ENCODE data around the gene P2RX1.
"Not testable (repeated sequence)": the region's sequence is repeated elsewhere in the genome, so short reads cannot be mapped to it uniquely, and the experiment has no call there.

Gene P2RX1

DNA sequence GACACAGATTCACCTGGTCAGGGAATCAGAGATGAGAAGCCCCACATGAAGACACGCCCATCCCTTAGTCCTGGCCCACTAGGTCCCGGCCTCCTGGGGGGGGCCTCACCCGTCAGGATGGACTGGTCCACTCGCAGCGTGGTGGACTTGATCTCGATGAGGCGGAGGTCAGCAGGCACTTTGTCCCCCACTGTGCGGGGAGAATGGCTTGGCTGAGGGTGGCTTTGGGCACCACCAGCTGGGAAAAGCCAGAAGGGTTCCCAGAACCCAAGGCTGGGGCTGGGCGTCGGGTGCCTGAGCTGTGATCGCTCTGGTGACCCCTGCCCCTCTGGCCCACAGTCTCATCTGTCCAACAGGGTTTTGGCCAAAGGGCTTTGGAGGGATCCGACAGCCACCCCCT lies 34.3 kb upstream of the P2RX1 start:
- no peaks in the 10 kb centered on the region for H3K27me3 ChIP-seq (ENCODE audit: control insufficient read depth, insufficient read depth, low read length)
- peaks cover 3% of the 10 kb centered on the region for H3K4me1 ChIP-seq (ENCODE audit: control insufficient read depth, insufficient read depth, low read length)
- H3K9ac ChIP-seq (ENCODE audit: low read depth, low read length), result no peak overlapping the region
- H3K4me2 ChIP-seq (ENCODE audit: low read length), result no peak overlapping the region
- no peaks in the 10 kb centered on the region for H3K36me3 ChIP-seq (ENCODE audit: insufficient read depth, low read length)
- H3K9me3 ChIP-seq (replicated peaks; ENCODE audit: low read length), result no peaks in the 10 kb centered on the region
- no peak overlapping the region for H3K4me3 ChIP-seq (ENCODE audit: low read length)

DNA sequence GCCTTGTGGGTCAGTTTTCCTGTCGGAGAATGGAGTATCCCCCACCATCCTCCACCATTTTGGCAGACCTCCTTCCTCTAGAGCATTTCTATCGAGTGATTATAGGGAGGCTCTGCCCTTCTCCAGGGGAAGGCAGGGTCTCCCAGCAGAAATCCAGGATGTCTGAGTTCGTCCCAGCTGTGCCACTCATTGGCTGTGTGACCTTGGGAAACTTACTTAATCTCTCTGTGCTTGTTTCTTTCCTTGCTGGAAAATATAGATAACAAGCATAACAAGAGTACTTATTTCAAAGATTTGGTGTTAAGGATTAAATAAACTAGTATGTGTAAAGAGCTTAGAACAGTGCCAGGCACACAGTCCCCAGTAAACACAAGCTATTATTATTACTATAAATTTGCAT lies 33.2 kb upstream of the P2RX1 start:
- Histone ChIP-seq H3K36me3 (ENCODE audit: insufficient read depth, low read length) (no peaks in the 10 kb centered on the region), H3K4me2 (ENCODE audit: low read length) (no peak overlapping the region), H3K9me3 (replicated peaks; ENCODE audit: low read length) (no peaks in the 10 kb centered on the region), H3K4me1 (ENCODE audit: control insufficient read depth, insufficient read depth, low read length) (peaks cover 5% of the 10 kb centered on the region), H3K9ac (ENCODE audit: low read depth, low read length) (no peak overlapping the region), H3K27me3 (ENCODE audit: control insufficient read depth, insufficient read depth, low read length) (no peaks in the 10 kb centered on the region), H3K4me3 (ENCODE audit: low read length) (no peak overlapping the region)

DNA sequence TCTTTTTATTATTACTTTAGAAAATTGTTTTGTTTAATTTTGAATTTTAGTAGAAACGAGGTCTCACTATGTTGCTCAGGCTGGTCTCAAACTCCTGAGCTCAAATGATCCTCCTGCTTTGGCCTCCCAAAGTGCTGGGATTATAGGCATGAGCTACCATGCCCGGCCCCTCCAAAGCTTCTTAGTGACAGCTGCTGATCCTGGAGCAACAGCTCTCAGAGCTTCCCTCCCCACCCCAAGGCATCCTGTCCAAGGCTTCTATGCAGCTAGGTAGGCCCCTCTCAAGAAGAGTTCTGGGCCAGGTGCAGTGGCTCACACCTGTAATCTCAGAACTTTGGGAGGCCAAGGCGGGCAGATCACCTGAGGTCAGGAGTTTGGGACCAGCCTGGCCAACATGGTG lies 32.3 kb upstream of the P2RX1 start:
- H3K4me1 ChIP-seq (ENCODE audit: control insufficient read depth, insufficient read depth, low read length); H3K36me3 ChIP-seq (ENCODE audit: insufficient read depth, low read length): not testable (repeated sequence)

DNA sequence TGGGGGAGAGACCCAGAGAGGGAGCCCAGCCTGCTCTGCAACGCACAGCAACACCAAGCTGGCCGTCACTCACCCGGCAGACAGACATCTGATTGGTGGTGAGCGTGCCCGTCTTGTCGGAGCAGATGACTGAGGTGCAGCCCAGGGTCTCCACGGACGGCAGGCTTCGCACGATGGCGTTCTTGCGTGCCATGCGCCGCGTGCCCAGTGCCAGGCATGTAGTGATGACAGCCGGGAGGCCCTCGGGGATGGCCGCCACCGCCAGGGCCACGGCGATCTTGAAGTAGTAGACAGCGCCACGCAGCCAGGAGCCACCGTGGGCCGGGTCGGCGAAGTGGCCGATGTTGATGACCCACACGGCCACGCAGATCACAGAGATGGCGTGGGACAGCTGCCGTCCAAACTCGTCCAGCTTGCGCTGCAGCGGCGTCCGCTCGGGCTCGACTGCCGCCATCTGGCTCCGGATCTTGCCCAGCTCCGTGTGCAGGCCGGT lies 31.1 kb upstream of the P2RX1 start:
- Histone ChIP-seq H3K36me3 (ENCODE audit: insufficient read depth, low read length) (no peaks in the 10 kb centered on the region), H3K9me3 (replicated peaks; ENCODE audit: low read length) (no peaks in the 10 kb centered on the region), H3K4me1 (ENCODE audit: control insufficient read depth, insufficient read depth, low read length) (peaks cover 9% of the 10 kb centered on the region), H3K4me3 (ENCODE audit: low read length) (no peak overlapping the region), H3K27me3 (ENCODE audit: control insufficient read depth, insufficient read depth, low read length) (no peaks in the 10 kb centered on the region), H3K4me2 (ENCODE audit: low read length) (no peak overlapping the region), H3K9ac (ENCODE audit: low read depth, low read length) (no peak overlapping the region)

More for the DNA sequence above, 32.3 kb upstream of the P2RX1 start:
- not testable (repeated sequence) for H3K9me3 ChIP-seq (replicated peaks; ENCODE audit: low read length); H3K9ac ChIP-seq (ENCODE audit: low read depth, low read length); H3K27me3 ChIP-seq (ENCODE audit: control insufficient read depth, insufficient read depth, low read length); H3K4me2 ChIP-seq (ENCODE audit: low read length); H3K4me3 ChIP-seq (ENCODE audit: low read length)

DNA sequence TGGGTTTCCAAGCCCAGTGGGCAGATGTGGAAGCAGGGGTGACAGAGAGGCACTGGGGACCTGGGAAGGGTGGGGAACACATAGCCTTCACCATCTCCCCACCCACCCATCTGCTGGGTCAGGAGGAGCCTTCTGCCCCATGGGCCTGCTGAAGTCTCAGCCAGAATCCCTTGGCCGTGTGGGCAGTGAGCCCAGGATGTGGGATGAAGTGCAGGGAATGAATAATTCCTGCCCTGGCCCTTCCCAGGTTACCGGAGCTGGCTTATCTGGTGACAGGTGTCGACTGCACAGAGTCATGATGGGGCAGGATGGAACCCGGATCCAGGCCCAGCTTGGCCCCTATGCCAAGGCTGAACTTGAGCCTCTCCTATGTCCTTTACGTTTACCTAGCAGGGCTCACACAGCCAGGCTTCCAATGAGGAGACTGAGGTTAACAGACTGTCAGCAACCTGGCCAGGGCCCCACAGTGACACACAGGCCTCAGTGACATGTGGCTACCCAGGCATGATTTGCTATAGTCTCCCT lies 30.5 kb upstream of the P2RX1 start:
- Histone ChIP-seq H3K36me3 (ENCODE audit: insufficient read depth, low read length) (no peaks in the 10 kb centered on the region), H3K4me3 (ENCODE audit: low read length) (no peak overlapping the region), H3K9ac (ENCODE audit: low read depth, low read length) (no peak overlapping the region)

DNA sequence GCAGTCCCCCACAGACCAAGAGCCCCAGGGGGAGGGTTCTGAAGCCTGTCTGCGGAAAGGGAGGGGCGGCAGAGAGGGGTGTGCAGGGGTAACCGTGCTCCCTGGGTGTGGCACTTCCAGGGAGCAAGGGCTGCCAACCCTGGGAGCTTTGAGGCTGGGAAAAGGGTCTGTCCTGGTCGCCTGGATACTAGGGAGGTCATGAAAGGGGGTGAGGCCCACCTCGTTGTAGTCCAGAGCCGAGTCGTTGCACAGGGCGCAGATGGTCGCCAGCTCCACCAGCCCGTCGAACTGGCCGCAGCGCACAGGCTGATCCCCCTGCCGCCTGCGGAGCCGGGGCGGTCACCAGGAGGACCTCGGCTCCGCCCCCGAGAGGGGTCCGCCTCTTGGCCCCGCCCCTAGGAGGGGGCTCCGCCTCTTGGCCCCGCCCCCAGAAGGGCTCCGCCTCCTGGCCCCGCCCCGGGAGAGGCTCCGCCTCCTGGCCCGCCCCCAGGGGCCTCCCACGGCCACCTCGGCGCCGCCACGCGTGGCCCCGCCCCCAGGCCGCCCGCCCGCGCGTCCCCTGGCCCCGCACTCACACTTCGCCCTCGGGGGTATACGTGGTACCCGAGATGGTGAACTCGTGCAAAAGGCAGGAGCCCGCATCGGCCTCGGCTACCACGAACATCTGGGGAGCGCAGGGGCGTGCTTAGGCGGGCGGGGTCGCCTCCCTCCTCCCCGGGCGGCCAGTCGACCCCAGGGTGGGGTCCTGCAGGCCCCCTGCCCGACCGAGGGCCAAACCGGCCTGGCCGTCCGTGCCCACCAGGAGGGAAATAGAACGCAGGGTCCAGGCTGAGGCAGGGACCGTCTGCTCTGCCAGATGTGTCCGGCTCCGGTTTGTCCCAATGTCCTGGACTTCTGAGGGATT lies 28.5 kb upstream of the P2RX1 start:
- H3K4me3 ChIP-seq (ENCODE audit: low read length), result peak overlapping the region; percentile 64

More for the DNA sequence above, 30.5 kb upstream of the P2RX1 start:
- Histone ChIP-seq H3K4me2 (ENCODE audit: low read length) (no peak overlapping the region), H3K9me3 (replicated peaks; ENCODE audit: low read length) (no peaks in the 10 kb centered on the region), H3K27me3 (ENCODE audit: control insufficient read depth, insufficient read depth, low read length) (no peaks in the 10 kb centered on the region), H3K4me1 (ENCODE audit: control insufficient read depth, insufficient read depth, low read length) (peaks cover 9% of the 10 kb centered on the region)

DNA sequence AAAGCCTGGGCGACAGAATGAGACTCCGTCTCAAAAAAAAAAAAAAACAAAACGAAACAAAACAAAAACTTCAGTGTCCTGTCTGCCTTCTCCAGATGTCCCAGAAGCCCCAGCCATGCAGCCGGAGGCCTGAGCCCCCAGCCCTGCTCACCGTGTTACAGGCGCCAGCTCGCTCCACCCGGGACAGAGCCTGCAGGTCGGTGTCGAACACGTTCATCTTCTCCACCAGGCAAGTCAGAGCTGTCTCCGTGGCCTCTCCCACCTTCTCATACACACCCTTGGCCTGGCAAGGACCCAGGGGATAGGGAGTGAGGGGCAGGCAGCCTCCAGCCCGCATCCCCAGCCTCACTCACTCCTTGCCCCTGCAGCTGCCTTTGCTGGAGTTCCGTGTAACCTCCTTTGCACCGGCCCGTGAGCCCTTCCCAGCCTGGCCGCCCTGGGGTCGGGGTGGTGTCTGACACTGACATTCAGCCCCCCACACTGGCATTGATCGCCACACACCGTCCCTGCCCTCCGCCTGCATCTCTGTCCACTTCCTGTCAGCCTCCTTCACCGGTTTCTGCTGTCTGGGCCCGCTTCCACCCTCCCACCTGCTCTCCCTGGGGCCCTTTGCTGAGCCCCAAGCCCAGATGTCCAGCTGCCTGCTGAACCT lies 27.1 kb upstream of the P2RX1 start:
- no peaks in the 10 kb centered on the region for H3K36me3 ChIP-seq (ENCODE audit: insufficient read depth, low read length)

More for the DNA sequence above, 28.5 kb upstream of the P2RX1 start:
- Histone ChIP-seq H3K9ac (ENCODE audit: low read depth, low read length) (peak overlapping the region; percentile 31), H3K4me2 (ENCODE audit: low read length) (peak overlapping the region; percentile 78), H3K36me3 (ENCODE audit: insufficient read depth, low read length) (no peaks in the 10 kb centered on the region), H3K9me3 (replicated peaks; ENCODE audit: low read length) (no peaks in the 10 kb centered on the region), H3K4me1 (ENCODE audit: control insufficient read depth, insufficient read depth, low read length) (peaks cover 9% of the 10 kb centered on the region), H3K27me3 (ENCODE audit: control insufficient read depth, insufficient read depth, low read length) (no peaks in the 10 kb centered on the region)

DNA sequence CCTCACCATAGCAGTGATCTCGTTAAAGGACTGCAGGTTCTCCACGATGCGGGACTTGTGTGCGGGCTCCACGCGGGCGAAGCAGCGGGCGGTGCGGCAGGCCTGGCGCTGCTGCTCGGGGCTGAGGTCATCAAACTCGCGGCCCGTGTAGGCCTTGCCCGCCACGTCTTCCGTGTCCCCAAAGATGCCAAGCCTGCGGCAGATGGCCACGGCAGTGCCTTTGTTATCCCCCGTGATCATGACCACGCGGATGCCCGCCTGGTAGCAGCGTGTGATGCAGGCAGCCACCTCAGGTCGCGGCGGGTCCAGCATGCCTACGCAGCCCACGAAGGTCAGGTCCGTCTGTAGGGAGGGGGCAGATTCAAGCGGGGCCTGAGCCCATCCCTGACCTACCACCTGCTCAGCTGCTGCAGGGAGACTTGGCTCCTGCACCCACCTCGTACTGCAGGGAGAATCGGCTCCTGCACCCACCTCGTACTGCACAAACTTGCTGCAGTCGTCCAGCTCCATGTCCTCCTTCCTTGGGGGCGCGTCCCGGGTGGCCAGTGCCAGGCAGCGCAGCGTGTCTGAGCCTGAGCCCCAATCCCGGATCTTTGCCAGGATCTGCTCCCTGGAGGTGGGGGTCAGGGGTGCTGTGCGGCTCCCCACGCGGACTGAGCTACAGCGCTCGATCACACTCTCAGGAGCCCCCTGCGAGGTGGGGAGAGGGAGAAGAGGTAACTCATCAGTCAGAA lies 24.9 kb upstream of the P2RX1 start:
- H3K4me2 ChIP-seq (ENCODE audit: low read length), result no peak overlapping the region
- no peaks in the 10 kb centered on the region for H3K36me3 ChIP-seq (ENCODE audit: insufficient read depth, low read length)
- no peak overlapping the region for H3K9ac ChIP-seq (ENCODE audit: low read depth, low read length)
- no peak overlapping the region for H3K4me3 ChIP-seq (ENCODE audit: low read length)
- H3K9me3 ChIP-seq (replicated peaks; ENCODE audit: low read length), result no peaks in the 10 kb centered on the region
- H3K4me1 ChIP-seq (ENCODE audit: control insufficient read depth, insufficient read depth, low read length), result peaks cover 6% of the 10 kb centered on the region
- no peaks in the 10 kb centered on the region for H3K27me3 ChIP-seq (ENCODE audit: control insufficient read depth, insufficient read depth, low read length)

More for the DNA sequence above, 27.1 kb upstream of the P2RX1 start:
- Histone ChIP-seq H3K27me3 (ENCODE audit: control insufficient read depth, insufficient read depth, low read length) (no peaks in the 10 kb centered on the region), H3K9ac (ENCODE audit: low read depth, low read length) (no peak overlapping the region), H3K4me2 (ENCODE audit: low read length) (no peak overlapping the region), H3K9me3 (replicated peaks; ENCODE audit: low read length) (no peaks in the 10 kb centered on the region), H3K4me3 (ENCODE audit: low read length) (no peak overlapping the region), H3K4me1 (ENCODE audit: control insufficient read depth, insufficient read depth, low read length) (peaks cover 9% of the 10 kb centered on the region)

DNA sequence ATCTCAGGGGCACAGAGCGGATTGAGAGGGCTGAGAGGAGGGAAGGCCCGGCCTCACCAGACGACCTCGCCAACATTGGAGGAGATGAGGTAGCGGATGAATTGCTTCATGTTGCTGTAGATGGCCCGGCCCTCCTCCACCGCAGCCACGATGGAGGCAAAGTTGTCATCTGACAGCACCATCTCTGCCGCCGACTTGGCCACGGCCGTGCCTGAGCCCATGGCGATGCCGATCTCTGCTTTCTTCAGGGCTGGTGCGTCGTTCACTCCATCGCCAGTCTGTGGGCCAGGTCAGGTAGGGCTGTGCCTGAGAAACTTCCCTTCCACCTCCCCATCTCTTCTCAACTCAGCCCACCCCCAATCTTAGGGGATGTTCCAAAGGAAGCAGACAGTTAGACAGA lies 21.1 kb upstream of the P2RX1 start:
- Histone ChIP-seq H3K4me1 (ENCODE audit: control insufficient read depth, insufficient read depth, low read length) (no peaks in the 10 kb centered on the region), H3K27me3 (ENCODE audit: control insufficient read depth, insufficient read depth, low read length) (no peaks in the 10 kb centered on the region), H3K9ac (ENCODE audit: low read depth, low read length) (no peak overlapping the region), H3K4me3 (ENCODE audit: low read length) (no peak overlapping the region), H3K36me3 (ENCODE audit: insufficient read depth, low read length) (no peaks in the 10 kb centered on the region), H3K9me3 (replicated peaks; ENCODE audit: low read length) (no peaks in the 10 kb centered on the region), H3K4me2 (ENCODE audit: low read length) (no peak overlapping the region)

DNA sequence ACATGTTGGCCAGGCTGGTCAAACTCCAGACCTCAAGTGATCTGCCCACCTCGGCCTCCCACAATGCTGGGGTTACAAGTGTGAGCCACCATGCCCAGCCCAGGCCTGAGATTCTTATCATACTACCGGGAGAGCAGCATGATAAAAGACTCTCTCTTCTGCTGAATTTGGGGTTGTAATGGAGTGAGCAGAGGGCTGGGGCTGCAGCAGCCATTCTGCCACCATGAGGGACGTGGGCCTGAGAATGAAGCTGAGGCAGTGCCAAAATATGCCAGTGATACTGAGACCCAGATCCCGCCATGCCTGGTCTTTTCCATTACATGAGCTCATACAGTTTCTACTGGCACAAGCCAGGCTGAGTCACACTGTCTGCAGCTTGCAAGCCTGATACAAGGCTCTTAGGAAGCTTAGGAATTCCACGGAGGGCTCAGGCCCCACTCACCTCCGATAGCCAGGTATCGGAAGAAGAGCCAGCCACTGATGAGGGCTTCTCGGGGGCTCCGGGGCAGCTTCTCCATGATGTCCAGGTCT lies 19.6 kb upstream of the P2RX1 start:
- Histone ChIP-seq H3K36me3 (ENCODE audit: insufficient read depth, low read length) (no peaks in the 10 kb centered on the region), H3K4me3 (ENCODE audit: low read length) (no peak overlapping the region), H3K4me2 (ENCODE audit: low read length) (no peak overlapping the region), H3K9me3 (replicated peaks; ENCODE audit: low read length) (no peaks in the 10 kb centered on the region), H3K27me3 (ENCODE audit: control insufficient read depth, insufficient read depth, low read length) (no peaks in the 10 kb centered on the region), H3K9ac (ENCODE audit: low read depth, low read length) (no peak overlapping the region), H3K4me1 (ENCODE audit: control insufficient read depth, insufficient read depth, low read length) (no peaks in the 10 kb centered on the region)

DNA sequence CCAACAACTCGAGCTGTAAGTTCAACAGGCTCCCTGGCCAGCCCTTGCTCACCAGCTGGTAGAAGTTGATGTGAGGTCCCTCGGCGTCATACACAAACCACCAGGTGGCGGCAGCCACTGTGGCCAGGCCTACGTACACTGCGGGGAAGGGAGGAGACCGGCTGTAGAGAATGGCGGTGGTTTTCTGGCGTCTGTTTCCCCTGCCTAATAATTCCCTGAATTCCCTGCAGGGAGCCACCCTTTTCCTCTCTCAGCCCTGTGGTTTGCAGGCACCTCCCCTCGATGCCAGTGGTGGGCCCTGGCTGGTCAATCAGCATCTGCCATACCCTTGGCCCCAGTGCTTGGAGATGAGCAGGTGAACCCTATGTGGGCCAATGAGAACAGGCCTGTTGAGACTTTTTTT lies 18.9 kb upstream of the P2RX1 start:
- Histone ChIP-seq H3K9ac (ENCODE audit: low read depth, low read length) (no peak overlapping the region), H3K4me1 (ENCODE audit: control insufficient read depth, insufficient read depth, low read length) (no peaks in the 10 kb centered on the region), H3K4me3 (ENCODE audit: low read length) (no peak overlapping the region), H3K9me3 (replicated peaks; ENCODE audit: low read length) (no peaks in the 10 kb centered on the region), H3K4me2 (ENCODE audit: low read length) (no peak overlapping the region), H3K27me3 (ENCODE audit: control insufficient read depth, insufficient read depth, low read length) (no peaks in the 10 kb centered on the region), H3K36me3 (ENCODE audit: insufficient read depth, low read length) (no peaks in the 10 kb centered on the region)

Measured in skeletal muscle satellite cell (primary cell).